ENCODE results near the gene MMP11. TPM values are rescaled to one million over a fixed set of nuclear protein-coding genes. Genes with fewer than 3 reads are reported as not detected.
A peak's percentile ranks its signal among the peaks of the same experiment; 100 is the strongest.

Gene MMP11
- total RNA-seq, 1 donor from 2014 or later, result 4.9 TPM

DNA sequence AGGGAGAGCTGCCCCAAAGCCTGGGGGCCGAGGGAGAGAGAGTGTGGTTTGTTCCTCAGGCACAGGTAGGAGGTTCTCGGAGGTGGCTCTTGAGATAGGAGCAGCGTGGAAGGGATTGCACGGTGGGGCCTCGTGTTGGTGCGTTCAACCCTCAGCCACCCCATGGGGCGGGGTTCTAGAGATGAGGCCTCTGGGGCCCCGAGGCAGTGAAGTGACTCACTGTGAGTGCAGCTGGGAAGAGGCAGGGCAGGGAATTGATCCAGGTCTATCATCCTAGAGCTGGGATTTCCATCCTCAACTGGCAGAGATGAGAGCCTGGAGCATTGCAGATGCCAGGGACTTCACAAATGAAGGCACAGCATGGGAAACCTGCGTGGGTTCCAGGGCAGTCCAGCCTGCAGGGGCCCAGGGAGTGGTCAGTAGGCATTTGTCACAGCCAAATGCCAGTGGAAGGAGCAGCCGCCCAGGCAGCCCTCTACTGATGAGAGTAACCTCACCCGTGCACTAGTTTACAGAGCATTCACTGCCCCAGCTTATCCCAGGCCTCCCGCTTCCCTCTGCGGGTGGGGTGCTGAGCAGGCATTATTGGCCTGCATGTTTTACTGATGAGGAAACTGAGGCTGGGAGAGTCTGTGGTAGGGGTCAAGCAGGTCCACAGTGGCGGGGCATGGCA lies 9.0 kb downstream of the MMP11 start:
- peak; percentile 22 for DNase-seq

DNA sequence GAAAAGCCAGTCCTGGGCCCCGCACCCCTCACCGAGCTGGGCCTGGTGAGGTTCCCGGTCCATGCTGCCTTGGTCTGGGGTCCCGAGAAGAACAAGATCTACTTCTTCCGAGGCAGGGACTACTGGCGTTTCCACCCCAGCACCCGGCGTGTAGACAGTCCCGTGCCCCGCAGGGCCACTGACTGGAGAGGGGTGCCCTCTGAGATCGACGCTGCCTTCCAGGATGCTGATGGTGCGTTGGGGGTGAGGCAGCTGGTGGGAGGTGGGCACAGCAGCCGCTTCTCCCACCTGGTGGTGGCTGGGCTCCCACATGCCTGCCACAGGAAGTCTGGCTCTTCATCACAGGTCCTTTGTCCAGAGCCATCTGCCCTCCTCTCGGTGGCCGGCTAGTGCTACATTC lies 9.6 kb downstream of the MMP11 start:
- DNase-seq, result no peak

DNA sequence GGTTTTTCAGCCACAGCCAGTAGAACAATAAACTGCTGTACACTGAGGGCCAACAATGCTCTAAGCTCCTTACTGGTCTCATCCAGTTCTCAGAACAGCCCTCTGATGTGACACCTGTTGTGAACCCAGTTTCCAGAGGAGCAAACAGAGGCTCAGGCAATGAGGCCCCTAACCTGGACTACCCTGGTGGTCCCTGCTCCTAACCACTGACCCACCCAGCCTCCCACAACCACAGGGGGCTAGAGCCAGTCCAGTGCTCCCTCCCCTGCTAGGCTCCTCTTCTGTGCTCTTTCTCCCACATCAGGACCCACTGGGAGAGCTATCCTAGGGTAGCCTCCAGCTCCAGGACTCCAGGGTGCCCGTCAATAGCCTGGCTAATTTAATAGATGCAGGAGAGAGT lies 10.1 kb downstream of the MMP11 start:
- DNase-seq, result no peak

DNA sequence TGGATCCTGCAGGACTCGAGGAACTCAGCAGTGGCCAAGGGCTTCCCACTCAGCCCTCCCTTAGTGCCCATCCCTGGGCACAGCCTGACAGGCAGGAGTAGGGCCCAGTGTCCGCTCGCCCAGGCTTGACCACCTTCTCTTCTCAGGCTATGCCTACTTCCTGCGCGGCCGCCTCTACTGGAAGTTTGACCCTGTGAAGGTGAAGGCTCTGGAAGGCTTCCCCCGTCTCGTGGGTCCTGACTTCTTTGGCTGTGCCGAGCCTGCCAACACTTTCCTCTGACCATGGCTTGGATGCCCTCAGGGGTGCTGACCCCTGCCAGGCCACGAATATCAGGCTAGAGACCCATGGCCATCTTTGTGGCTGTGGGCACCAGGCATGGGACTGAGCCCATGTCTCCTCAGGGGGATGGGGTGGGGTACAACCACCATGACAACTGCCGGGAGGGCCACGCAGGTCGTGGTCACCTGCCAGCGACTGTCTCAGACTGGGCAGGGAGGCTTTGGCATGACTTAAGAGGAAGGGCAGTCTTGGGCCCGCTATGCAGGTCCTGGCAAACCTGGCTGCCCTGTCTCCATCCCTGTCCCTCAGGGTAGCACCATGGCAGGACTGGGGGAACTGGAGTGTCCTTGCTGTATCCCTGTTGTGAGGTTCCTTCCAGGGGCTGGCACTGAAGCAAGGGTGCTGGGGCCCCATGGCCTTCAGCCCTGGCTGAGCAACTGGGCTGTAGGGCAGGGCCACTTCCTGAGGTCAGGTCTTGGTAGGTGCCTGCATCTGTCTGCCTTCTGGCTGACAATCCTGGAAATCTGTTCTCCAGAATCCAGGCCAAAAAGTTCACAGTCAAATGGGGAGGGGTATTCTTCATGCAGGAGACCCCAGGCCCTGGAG lies 10.9 kb downstream of the MMP11 start:
- no peak for DNase-seq

DNA sequence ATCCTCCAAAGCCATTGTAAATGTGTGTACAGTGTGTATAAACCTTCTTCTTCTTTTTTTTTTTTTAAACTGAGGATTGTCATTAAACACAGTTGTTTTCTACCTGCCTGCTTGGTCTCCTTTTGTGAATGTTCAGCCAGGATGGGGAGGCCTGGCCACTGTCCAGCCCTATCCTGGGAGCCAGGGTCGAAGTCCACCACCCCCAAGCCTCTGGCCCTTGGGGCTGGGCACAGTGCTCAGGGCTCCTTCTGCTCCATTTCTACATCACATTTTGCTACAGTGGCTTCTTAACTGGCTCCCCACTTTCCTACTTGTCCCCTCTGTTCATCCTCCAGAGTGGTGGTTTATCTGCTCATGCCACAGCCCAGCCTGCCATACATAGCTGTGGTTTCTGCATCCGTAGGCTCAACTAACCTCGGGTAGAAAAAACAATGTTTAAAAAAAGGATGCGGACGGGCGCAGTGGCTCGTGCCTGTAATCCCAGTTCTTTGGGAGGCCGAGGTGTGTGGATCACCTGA lies 11.6 kb downstream of the MMP11 start:
- DNase-seq, result no peak

DNA sequence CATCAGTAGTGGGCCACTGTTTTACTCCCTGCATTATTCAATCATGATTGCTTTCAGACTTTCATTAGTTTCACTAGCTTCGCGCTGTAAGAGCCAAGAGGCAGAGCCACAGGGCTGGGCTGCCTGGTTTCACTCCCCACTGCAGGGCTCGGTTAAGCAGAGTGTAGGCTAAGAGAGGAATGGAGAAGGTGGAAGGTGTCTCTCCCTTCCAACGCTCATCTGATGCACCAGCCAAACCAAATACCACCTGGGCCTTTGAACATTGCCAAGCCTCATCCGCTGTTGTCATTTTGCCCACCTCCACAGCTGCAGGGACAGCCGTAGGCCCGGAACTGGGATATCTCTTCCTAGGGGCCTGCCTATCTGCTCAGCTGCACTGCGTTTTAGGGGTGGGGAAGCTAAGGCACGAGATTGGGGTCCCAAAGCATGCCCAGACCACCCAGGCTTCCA lies 13.6 kb downstream of the MMP11 start:
- DNase-seq, result no peak

DNA sequence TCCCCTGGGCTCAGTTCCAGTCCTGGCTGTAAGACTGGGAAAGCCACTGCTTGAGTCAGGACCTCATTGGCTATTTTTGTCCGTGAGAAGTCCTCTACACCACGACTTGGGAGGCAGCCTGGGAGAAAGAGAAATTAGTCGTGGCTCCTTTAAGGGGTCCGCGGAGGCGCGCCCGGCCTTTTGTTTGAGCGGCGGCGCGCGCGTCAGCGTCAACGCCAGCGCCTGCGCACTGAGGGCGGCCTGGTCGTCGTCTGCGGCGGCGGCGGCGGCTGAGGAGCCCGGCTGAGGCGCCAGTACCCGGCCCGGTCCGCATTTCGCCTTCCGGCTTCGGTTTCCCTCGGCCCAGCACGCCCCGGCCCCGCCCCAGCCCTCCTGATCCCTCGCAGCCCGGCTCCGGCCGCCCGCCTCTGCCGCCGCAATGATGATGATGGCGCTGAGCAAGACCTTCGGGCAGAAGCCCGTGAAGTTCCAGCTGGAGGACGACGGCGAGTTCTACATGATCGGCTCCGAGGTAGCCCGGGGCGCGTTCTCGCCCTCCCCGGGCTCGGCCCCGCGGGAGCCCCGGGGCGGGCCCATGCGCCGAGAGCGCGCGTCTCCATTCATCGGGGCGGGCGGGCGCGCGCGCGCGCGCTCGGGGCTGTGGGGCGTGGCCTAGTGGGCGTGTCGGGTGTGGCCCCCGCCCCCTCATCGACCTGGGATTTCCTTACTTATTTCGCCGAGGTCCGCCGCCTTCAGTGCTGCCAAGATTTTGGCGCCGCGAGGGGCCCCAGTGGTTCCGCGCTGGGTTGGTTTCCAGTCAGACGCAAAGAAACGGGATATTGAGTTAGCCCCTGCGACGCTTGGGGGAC lies 14.3 kb downstream of the MMP11 start, which contains the start of gene SMARCB1:
Gene SMARCB1, plus strand, starts transcription at position 215 of the 848 bp plus-strand sequence. Its CDS starts 204 bp downstream, at position 419.
- peak; percentile 80 for DNase-seq

DNA sequence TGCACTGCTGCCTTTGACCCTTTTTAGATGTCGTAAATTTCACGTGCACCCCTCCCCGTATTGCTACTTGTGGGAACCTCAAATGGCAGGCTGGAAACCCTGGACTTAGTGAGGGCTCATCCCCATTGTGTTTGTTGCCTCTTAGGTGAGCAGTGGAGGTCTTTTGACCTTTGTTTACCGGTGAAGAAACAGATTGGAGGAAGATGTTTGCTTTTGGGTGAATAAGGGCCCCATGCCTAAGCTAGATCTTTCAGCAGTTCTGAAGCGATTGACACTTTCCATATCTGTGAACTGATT lies 14.9 kb downstream of the MMP11 start:
- no peak for DNase-seq

DNA sequence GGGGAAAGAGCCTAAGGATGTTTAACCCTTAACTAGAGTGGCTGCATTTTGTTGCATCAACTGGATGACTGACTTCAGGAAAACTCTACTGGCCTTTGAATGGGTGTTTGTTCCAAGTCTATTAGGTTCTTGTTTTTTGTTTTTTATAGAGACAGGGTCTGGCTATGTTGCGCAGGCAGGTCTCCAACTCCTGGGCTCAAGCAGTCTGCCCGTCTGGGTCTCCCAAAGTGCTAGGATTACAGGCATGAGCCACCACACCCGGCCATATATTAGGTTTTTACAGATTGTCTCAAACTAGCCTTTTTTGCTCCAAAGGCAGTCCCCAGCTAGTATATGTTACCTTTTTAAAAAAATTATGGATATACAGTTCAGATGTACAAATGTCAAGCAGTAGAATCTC lies 15.3 kb downstream of the MMP11 start:
- DNase-seq, result no peak

DNA sequence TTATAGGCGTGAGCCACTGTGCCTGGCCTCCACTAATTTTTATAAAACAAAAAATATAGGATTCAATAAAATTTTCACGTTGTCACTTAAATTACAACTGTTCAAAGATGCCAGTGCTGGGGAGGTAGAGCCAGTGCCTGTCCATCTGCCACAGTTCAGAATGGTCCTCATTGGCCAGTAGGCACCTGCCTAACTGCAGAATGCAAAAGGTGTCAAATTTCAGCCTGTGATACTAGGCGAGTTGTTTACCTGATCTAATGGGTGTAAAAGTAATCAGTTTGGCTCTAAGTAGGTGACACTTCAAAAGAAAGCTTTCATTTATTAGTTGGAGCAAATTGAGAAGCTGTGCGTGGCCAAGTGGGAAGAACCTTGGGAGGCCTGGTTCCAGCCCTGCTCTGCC lies 16.5 kb downstream of the MMP11 start:
- DNase-seq, result no peak

DNA sequence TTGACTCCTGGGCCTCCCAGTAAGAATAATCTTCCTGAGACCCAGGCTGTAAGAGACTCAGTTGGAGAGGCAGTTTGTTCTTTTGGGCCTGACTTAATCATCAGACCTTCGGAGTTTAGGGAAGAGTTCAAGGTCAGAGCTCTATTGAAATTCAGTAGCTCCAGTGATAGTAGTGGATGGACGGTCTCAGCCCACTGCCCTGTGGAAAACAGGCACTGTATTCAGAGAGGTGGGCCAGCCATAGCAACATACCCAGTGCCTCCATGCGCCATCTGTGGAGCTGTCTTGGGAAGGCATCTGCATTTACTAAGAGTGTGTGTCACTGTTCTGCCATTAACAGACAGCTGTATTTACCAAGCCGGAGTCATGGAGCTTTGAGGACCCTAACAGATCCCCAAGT lies 17.0 kb downstream of the MMP11 start:
- no peak for DNase-seq

DNA sequence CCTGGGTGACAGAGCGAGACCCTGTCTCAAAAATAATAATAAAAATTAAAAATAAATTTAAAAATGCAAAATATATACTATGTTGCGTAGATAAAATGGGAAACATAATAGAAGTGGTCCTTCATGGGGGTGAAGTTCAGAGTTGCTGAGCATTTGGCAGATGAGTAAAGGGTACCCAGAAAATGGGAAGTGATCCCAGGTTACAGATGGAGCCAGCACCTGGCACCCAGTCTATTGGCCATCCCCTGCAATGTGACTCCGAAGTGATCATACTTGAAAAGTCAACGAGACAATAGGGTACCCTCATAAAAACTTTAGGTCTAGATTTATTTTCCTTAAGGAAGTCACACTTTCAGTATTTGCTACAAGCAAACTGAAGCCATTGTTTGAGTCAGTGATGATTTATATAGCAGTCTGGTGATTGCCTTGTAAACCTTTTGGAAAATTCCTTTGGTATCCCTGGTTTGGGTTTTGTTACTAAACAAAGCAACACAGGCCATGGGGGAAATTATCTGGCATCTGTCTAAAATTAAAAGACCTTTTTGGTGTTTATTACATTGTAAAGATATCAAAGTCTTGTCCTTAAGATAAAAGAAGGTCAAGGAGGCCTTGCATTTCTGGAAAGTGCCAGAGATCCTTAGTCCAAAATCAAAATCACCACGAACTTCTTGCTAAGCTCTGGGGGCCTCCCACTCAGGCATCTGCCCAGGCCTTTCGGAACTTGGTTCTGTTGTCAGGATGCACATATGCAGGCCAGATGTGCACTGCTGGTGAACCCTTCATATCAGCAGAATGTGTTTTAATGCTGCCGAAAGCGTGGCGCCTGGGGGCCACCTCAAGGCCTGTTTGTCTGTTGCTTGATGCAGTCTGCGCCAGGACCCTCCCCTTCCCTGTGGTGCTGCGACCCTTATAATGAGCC lies 18.4 kb downstream of the MMP11 start:
- DNase-seq, result peak; percentile 90

DNA sequence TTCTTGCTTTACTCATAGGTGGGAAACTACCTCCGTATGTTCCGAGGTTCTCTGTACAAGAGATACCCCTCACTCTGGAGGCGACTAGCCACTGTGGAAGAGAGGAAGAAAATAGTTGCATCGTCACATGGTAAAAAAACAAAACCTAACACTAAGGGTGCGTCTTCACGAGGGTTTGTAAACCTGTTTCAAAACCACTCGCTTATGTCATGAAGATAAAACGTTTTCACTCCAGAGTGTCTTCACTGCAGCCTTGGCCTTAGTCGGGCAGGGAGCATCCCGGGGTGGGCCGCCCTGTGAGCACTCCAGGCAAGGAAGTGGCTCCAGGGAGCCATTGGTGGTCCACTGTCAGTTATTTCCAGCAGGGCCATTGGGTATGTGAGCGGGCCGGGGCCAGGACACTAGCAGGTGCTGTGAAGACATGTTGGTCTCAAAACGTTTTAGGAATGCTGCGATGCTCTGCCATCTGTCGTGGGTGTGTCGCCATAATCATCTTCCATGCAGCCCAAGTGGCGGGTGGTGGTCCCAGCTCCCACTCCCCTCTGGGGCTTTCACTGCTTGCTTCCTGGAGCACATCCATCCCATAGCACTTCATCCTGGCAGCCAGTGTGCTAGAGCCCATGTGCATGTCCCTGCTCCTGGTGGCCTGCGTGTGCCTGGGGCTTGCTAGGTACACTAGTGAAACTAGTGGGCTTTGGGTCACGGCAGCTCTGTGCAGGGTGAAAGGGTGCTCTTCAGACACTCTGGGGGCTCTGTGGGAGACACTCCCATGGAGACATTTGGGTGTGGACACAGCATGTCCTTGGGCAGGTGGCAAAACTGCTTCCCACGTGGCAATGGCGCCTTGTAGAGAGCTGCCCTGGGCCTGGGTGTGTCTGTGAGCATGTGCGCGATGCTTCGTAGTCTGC lies 19.3 kb downstream of the MMP11 start:
- DNase-seq, result no peak

DNA sequence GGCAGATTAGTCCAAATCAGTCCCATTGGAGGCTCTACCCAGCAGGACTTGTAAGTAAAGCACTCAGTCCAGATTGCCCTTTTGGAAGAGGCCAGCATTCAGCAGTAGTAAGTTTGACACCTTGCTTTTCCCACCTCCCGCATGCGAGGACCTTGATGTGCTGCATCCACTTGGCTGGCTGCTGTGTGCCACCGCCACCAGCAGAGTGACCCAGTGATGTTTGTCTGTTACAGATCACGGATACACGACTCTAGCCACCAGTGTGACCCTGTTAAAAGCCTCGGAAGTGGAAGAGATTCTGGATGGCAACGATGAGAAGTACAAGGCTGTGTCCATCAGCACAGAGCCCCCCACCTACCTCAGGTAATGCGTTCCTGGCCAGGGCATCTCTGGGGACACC lies 20.7 kb downstream of the MMP11 start:
- no peak for DNase-seq

DNA sequence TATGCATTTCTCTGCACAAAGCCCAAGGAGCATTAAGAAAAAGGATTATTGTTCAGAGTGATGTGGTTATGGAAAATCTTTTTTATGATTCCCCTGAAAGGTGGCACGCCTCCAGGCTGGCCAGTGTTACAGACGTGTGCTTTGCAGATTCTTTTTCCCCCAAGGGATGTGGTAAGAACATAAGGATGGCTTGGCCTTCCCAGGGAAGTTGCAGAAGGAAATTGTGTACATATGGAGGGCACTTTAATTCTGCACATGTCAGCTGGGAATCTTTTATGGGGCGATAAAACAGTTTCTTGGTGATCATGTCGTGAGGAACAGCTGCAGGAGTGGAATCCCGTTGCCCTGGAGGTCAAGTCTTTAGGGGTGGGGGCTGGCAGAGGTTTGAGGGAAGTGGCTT lies 23.8 kb downstream of the MMP11 start:
- DNase-seq, result peak; percentile 75

DNA sequence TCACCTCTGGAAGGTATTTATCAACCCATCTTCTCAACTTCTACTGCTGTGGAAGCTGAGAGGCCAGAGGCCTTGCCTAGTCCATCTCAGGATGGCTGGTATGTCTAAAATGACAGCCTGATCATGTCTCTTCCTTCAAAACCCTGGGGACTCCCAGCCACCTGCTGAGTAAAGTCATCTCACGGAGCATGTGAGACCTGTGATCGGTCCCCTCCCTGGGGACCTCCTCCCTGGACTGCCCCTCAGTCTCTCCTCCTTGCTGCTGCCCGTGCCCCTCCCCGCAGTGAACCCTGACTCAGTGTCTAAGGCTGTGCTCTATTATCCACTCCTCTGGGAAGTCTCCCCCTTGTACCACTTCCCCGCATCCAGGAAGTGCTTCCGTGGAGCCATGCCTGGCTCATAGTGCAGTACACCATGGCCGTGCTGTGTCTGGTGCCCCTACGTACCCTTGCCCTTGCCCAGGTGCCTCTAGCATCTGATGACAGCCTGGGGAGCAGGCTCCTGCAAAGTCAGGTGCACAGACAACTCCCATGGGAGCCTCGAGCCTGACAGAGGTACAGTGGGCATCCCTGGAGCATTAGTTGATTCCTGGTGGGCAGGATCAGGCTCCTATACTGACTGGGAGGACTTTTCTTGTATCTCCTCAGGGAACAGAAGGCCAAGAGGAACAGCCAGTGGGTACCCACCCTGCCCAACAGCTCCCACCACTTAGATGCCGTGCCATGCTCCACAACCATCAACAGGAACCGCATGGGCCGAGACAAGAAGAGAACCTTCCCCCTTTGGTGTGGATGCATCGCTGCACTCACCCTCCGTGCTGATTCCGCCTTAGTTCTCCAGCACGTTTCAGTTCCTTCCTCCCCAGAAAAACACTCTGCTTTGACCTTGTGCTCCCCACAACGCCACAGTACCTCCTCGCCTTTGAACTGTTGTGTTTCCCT lies 27.9 kb downstream of the MMP11 start:
- DNase-seq, result no peak

DNA sequence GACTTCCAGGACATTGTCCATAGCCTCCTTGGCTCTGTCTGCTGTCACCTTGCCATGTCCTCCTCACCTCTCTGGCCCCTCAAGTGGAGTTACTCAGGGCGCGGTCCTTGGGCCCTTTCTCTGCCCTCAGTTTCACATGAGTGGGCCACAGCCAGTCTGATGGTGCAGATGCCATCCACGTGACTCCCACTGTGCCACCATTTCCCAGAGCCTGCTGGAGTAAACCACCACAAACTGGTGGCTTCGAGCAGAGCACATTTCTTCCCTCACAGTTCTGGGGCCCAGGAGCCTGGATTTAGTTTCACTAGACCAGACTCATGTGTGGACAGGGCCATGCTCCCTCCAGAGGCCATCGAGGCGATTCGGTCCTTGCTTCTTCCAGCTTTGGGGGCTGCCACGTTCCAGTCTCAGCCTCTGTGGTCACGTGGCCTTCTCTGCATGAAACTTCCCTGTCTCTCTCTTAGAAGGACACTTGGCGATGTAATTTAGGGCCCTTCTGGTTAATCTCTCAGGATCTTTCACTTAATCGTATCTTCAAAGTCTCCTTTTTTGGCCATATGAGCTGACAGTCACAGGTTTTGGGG lies 28.7 kb downstream of the MMP11 start:
- DNase-seq, result no peak

DNA sequence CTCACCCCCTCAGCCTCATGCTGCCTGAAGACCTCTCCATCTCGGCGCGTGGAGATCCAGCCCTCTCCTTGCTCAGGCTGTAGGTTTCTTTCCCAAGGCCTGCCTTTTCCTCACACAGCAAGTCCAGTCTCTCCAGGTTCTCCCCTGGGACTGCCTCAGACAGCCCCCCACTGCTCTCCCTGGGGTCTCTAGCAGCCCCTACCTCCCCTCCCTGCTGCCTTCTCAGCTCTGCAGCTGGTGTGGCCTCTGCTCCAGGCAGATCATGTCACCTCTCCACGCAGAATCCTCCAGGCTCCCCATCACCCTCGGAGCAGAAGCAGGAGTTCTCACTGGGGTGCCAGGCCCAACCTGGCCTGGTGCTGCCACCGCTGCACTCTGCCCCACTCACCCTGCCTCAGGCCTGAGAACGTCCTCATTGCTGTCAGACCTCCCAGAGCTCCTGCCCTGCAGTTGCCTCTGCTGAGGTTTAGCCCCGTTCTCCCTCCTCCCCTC lies 29.3 kb downstream of the MMP11 start:
- no peak for DNase-seq

Measured in skin of body (tissue), 2 donors.